Thyroid gland (tissue), 4 donors: ENCODE results near the gene FBXO45. TPM values are rescaled to one million over a fixed set of nuclear protein-coding genes. Genes with fewer than 3 reads are reported as not detected.

Experiments used
- DNase-seq, 2 donors: peaks; one replicate each; pipeline ENCODE4 v3.0.0-alpha.2; 2019
- H3K27ac ChIP-seq, 3 donors: fragments of 200-600 bp; sonication (generic); 1 replicate in 2 of 3; 2 replicates in 1 of 3; pipeline ENCODE4 v1.5.1; 2016 to 2019; ENCODE audit warnings: mild to moderate bottlenecking in 1 of 3, moderate library complexity in 1 of 3
- H3K27me3 ChIP-seq: fragments of 200-600 bp; sonication (generic); one replicate; pipeline ENCODE4 v1.5.1; 2019
- H3K36me3 ChIP-seq, 2 donors: fragments of 200-600 bp; sonication (generic); one replicate each; pipeline ENCODE4 v1.5.1; 2016 to 2019
- H3K4me1 ChIP-seq, 2 donors: fragments of 200-600 bp; sonication (generic); one replicate each; pipeline ENCODE4 v1.5.1; 2017 to 2019
- H3K4me3 ChIP-seq, 3 donors: fragments of 200-600 bp; sonication (generic); replicated peaks in 1 of 3; 1 replicate in 2 of 3; 2 replicates in 1 of 3; pipeline ENCODE4 v1.5.1; 2016; ENCODE audit warnings: mild to moderate bottlenecking in 1 of 3
- H3K9me3 ChIP-seq: fragments of 200-600 bp; sonication (generic); one replicate; pipeline ENCODE4 v1.5.1; 2017
- CTCF ChIP-seq, 6 experiments: fragments of 200-600 bp in 3 of 6; fragments of 450-650 bp in 3 of 6; sonication (generic) in 3 of 6; IDR thresholded peaks; one replicate each; pipeline ENCODE4 v1.5.1; 2016 to 2019; ENCODE audit warnings: antibody characterized with exemption in 6 of 6, mild to moderate bottlenecking in 2 of 6, inconsistent platforms in 1 of 6, moderate library complexity in 1 of 6
- POLR2A ChIP-seq, 2 donors: fragments of 450-650 bp; IDR thresholded peaks; one replicate each; pipeline ENCODE4 v1.6.1; 2017; ENCODE audit warnings: antibody characterized with exemption in 2 of 2, mild to moderate bottlenecking in 2 of 2, moderate library complexity in 1 of 2
- WGBS, 2 donors: methylation state at CpG; one replicate each; pipeline ENCODE4 v1.1.5; 2017; 5-methylcytosine and 5-hydroxymethylcytosine counted together
- intact Hi-C: fragments of 100-400 bp; cut with DNase I; formaldehyde crosslinking; loops from one replicate; pipeline ENCODE4 v1.15.1; 2023
- total RNA-seq, 4 donors: library from RNA; depleted of rRNA; stranded (reverse); fragments of >200 nt; gene quantifications; one replicate each; pipeline ENCODE4 v1.2.3, GENCODE V29; 2016

The FBXO45 gene
- total RNA-seq, 4 donors from 2014 or later = 4.0 to 8.9 (median 5.7) TPM

DNA sequence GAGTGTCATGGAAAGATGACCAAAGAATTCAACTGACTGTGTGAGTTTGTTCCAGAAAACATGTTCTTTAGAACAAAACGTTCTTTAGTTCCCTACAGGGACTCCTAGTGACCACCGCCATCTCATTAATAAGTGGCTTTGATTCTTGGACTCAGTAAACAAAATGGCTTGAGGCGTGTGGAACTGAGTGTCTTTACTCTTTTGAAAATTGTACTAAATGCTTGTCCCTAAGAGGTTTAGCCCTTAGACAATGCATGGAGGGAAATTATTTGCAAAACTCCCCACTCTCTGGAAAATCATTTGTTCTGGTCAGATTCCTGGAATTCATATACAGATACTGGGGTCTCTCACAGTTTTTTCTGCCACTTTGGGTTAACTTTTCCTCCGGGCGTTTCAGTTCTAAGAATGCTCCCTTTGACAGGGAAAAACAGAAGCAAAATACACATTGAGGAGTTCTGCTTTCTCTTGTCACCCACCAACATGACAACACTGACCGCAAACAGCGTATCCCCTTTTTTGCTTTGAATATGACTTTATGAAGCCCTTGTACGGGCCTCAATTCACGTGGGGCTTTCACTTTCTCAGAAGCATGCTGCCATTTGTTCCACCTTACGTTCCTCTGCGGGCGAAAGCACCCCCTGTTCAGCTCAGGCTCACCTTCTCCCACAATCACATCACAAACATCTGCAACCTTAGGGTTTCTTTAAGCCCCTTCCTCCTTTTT is 55.8 kb downstream of the FBXO45 start:
- H3K27me3 ChIP-seq = no peaks in the 10 kb centered on the region
- DNase-seq = no peak
- H3K4me3 ChIP-seq = no peak overlapping the region
- no peak for TF ChIP-seq CTCF (IDR thresholded peaks at IDR 0.05)
- no peak for TF ChIP-seq POLR2A (IDR thresholded peaks at IDR 0.05)
- H3K27ac ChIP-seq = peak overlapping the region in 2 of 3 donors; percentile 17 to 27
- WGBS, 2 donors = 74 to 81% methylated on average over 12 of the region's 12 CpGs
- H3K4me1 ChIP-seq = peaks cover 4 to 7% of the 10 kb centered on the region in 2 donors
- no peaks in the 10 kb centered on the region for H3K36me3 ChIP-seq
- no peaks in the 10 kb centered on the region for H3K9me3 ChIP-seq
- intact Hi-C loops = no loop called here

DNA sequence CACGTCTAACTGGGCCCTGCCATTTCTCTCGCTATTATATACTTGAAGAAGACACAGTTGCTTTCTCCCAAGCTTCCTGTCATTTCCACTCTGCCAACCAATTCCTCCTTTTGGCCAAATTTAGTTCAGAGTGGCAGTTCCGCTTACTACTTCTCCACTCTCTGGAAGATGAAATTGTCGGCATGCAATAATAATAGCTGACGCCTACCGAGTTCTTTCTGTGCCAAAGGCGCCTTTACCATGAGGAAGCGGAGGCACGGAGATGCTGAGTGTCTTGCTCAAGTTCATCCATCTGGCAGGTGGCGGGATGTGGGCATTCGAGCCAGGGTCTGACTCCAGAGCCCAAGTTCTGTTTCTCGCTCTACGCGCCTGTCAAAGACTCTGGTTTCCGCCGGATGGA is 56.4 kb downstream of the FBXO45 start:
- Histone ChIP-seq H3K27ac (peak overlapping the region in 1 of 3 donors; percentile 27), H3K36me3 (no peaks in the 10 kb centered on the region), H3K9me3 (no peaks in the 10 kb centered on the region), H3K27me3 (no peaks in the 10 kb centered on the region), H3K4me1 (peaks cover 3 to 6% of the 10 kb centered on the region in 2 donors), H3K4me3 (no peak overlapping the region)
- DNase-seq = no peak
- TF ChIP-seq CTCF (IDR thresholded peaks at IDR 0.05) = no peak
- no peak for TF ChIP-seq POLR2A (IDR thresholded peaks at IDR 0.05)
- 93 to 95% methylated on average over 16 of the region's 16 CpGs for WGBS, 2 donors
- intact Hi-C loops = no loop called here

- TF ChIP-seq CTCF (IDR thresholded peaks at IDR 0.05) (no peak), POLR2A (IDR thresholded peaks at IDR 0.05) (no peak)
- Histone ChIP-seq H3K4me3 (no peak overlapping the region), H3K36me3 (no peaks in the 10 kb centered on the region), H3K27me3 (no peaks in the 10 kb centered on the region), H3K4me1 (peaks cover 0 to 2% of the 10 kb centered on the region in 2 donors), H3K9me3 (no peaks in the 10 kb centered on the region), H3K27ac (no peak overlapping the region)
- WGBS, 2 donors = 89 to 94% methylated on average over 6 of the region's 6 CpGs
- no peak for DNase-seq
- intact Hi-C loops = no loop called here
Measured at GRCh38 chr3:196625331-196625730, 56.9 kb downstream of the FBXO45 start.

- Histone ChIP-seq H3K4me3 (no peak overlapping the region), H3K9me3 (no peaks in the 10 kb centered on the region), H3K36me3 (no peaks in the 10 kb centered on the region), H3K27me3 (no peaks in the 10 kb centered on the region), H3K27ac (no peak overlapping the region), H3K4me1 (peaks cover 4 to 7% of the 10 kb centered on the region in 2 donors)
- TF ChIP-seq POLR2A (IDR thresholded peaks at IDR 0.05) = no peak
- WGBS, 2 donors = 75 to 85% methylated on average over 8 of the region's 8 CpGs
- intact Hi-C loops = no loop called here
- no peak for DNase-seq
Measured at GRCh38 chr3:196627918-196628231, 59.4 kb downstream of the FBXO45 start.

DNA sequence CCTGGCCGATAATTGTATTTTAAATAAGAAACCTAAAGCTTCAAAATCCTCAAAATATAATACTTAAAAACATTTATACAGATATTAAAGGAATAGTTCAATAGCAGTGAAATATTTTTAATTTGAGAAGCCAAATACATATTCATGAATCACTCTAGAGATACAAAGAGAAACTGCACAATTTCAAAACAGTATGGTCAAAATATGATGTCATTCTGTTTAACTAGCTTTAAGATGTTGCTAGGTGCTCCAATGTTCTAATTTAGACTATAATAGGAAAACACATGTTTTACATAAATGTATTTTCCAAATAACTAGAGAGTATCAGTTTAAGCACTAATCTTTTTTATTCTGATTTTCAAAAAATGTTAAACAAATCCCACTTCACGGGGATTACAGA is 60.8 kb downstream of the FBXO45 start:
- Histone ChIP-seq H3K27ac (no peak overlapping the region), H3K4me1 (peaks cover 4 to 12% of the 10 kb centered on the region in 2 donors), H3K4me3 (no peak overlapping the region), H3K36me3 (no peaks in the 10 kb centered on the region), H3K9me3 (no peaks in the 10 kb centered on the region), H3K27me3 (no peaks in the 10 kb centered on the region)
- intact Hi-C loops = no loop called here
- WGBS, 2 donors = 89 to 92% methylated on average over 2 of the region's 2 CpGs
- no peak for DNase-seq
- TF ChIP-seq POLR2A (IDR thresholded peaks at IDR 0.05) (no peak), CTCF (IDR thresholded peaks at IDR 0.05) (no peak)
